NCI-H1694 treated with DMSO at 0.1 percent for 48 hours (cell line): ENCODE measurements around the gene EPN2.
"Not testable (repeated sequence)": the region's sequence is repeated elsewhere in the genome, so short reads cannot be mapped to it uniquely, and the experiment has no call there.

Source experiments
- DNase-seq: peaks from one replicate; lab custom pipeline; 2025; lab: John Stamatoyannopoulos, UW

EPN2 gene

DNA sequence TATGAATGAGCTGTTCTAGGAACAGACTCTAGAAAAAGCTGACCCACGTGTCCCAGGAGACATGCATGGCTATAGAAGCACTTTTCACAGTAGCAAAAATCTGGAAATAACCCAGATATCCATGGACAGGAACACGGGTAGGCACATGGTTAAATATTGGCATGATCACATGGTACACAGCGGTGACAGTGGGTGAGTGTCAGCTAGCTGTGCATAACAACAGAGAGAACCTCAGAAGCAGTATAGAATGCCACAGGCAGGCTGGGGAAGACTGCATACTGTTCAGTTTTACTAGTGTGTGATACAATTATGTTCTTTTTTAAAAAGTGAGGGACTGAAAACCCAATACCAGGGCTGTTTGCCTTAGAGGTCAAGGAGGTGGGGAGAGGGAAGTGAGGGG lies 31.4 kb downstream of the EPN2 start:
- DNase-seq, result no peak

DNA sequence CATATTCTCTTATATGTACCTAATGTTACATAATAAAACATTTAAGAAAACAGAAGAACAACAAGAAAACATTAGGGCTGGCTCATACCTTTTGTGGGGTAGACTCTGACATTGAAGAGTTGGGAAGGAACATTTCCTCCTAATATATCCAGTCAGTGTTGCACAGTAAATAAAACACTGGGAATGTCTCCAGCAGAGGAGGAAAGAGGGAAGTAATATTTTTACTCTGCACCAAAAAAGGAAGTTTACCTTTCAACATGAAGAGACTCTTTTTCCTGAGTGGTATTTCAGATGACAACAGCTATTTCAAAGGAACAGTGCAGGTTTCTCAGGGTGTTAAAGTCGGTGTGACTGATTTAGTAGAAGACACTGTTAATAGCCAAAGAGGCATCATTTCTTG lies 31.9 kb downstream of the EPN2 start:
- no peak for DNase-seq

DNA sequence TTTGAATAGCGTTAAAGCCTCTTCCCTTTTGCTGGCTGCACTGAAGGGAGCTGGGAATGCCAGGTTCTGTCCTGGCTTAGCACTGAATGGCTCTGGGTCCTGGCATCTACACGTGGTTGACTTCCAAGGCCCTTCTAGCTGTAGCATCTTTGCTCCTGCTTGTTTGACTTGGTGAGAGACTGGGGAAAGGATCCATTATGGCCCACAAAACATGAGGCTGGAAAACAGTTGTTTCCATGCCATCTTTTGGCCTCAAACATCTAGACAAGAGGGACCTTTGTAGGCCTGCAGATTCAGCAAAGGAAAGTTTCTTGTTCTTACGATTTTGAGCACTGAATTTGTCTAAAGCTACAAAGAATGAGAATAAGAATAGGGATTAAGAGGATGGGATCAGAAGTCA lies 32.5 kb downstream of the EPN2 start:
- DNase-seq, result no peak

DNA sequence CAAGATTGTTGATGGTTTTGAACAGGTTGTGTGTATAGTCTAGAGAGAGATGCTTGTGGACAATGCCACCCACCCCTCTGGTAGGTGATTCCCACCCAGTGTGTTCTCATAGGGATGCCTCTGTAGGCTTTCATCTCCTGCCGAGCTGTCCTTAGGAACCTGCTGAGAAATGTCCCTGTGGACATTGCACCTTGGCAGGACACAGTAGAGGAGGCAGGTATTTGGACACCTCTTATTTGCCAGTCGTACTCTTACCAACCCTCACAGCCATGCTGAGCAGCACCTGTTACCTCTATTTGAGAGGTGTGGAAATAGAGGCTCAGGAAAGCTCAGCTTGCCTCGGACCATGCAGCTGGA lies 33.2 kb downstream of the EPN2 start:
- DNase-seq, result no peak

DNA sequence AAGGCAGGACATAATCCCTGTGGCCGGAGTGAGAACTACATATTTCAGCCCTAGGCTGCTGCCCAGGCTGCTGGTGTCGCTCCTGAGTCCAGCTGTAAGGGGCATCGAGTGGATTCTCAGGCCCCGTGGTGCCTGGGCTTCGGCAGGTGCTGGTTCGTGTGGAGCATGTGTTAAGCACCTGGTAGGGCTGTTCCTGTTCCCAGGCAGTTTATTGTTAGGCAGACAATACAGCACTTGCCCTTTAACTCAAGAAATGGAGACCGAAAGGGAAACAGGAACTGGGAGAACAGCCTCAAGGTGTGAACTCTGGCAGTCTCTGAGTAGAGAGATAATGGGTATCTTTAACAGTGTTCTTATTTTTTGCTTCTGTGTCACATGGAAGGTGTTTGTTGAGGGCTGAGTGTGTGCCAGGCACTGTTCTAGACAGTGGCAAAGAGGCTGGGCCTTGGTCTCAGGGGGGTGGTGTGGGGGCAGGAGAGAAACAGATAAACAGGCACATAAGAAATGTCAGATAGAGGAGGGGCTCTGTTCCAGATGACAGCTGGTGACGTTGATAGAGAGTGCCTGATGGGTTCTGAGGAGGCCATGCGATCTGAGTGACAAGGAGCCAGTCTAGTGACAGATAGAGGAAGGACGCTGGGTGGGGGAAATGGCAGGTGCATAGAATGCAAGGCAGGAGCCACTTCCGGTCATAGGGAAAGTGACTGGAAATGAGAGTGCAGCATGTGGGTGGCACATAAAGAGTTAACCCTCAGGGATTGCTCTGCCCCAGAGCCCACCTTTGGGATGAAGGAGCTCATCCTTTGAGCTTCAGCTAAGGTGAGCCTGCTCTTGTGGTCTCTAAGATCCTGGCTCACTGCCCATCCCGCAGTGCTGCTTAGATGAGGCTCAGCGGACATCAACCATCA lies 33.8 kb downstream of the EPN2 start:
- DNase-seq, result no peak

DNA sequence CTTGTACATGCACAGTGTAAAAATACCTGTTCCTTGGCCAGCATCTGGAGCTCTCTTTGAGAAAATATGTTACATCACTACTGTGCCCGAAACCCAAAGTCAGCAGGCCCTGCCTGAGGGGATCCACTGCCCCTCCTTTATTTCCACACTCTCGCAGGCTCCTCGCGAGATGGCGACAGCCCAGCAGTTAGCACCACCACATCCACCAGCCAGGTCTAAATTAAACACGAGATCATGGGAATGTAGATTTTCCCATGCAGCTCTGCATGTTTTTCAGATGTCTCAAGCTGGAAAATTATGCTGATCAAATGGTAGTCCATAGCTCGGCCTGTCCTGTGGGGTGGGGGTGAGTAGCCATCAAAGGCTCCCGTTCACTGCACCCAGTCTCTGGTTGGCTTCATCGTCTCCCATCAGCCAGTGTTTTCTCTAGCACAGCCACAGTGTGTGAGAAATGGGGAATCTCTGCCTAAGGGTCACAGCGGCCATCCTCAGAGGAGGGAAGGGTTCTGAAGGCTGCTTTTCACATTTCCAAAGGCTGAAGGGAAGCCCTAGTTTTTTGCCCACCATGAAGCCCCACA lies 34.7 kb downstream of the EPN2 start:
- no peak for DNase-seq

DNA sequence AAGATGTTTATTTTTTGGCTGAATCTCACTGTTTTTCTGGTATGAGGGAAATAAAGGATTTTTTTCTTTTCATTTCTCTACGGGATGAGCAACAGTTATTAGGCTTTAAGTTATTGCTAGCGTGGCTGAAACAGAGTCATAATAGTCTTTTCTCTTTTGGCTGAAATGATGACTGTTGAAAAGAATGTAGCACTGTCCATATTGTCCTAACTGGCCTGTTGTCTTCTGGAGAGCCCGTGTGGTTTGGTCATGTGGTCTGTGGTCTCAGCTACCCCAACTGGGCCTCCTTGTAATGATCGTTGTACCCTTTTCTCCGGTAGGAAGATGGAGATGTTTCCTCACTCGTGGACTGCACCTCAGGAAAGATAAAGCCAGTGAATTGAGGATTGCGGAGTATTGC lies 36.6 kb downstream of the EPN2 start:
- DNase-seq, result no peak

DNA sequence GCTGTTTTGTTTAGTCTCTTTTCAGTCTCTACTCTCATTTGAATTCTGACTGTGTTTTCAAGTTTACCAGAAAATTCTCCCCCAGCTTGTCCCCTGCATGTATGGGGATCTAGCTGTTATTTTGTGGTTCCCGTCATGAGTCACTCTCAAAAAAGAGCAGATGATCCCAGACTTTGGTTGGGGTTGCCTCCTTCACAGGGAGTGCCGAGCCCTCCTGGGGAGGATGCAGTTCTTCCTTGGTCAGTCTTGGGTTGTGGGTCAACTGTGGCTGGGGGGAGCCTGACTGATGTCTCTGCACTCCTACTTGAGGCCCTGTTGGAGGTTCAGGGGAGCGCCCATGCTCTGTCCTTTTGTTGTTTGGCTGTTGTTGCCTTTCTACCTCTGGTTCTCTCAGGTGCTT lies 37.7 kb downstream of the EPN2 start:
- DNase-seq, result no peak

DNA sequence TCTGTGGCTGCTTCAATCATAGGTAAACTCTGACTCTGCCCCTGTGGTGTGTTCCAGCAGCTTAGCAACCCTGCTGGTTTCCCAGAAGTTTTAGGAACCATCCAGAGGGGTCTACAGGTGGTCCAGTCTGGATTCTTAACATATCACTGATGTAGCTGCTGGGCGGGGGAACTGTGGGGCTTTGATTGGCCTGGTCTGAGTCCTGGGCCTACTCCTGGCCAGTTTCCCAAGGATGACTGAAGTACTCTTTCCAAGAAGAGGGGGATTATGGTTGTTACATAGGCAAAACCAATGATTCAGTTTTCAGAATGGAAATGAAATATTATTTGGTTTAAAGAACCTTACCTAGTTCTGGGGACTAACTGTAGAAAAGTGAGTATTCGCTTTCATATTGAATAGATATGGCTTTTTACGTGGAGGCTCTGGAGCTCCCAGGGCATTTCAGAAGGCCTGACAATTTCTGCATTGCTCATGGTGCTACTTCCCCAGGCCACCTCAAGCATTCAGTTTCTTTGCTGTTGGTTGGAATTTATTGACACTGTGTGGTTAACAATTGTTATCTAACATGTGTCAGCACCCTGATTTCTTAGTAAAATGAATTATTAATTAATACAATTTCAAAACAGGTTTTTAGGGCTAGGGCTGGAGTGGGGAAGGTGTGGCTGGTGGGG lies 38.4 kb downstream of the EPN2 start:
- DNase-seq, result no peak

DNA sequence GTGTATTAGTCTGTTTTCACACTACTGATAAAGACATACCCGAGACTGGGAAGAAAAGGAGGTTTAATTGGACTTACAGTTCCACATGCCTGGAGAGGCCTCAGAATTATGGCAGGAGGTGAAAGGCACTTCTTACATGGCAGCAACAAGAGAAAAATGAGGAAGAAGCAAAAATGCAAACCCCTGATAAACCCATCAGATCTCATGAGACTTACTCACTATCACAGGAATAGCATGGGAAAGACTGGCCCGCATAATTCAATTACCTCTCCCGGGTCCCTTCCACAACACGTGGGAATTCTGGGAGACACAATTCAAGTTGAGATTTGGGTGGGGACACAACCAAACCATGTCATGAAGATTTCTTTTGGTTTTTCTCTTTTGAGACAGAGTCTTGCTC lies 41.1 kb downstream of the EPN2 start:
- DNase-seq, result not testable (repeated sequence)

DNA sequence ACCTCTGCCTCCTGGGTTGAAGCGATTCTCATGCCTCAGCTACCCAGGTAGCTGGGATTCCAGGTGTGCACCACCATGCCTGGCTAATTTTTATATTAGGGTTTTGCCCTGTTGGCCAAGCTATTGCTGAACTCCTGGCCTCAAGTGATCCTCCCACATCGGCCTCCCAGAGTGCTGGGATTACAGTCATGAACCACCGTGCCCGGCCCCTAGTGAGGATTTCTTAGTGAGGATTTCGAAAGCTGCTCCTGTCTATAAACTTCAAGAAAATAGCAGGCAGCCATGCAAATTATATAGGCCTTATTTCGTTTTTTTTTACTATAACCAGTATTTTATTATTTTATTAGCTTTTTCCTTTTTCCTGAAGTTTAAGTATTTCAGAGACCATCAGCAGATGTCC lies 41.6 kb downstream of the EPN2 start:
- DNase-seq, result no peak

DNA sequence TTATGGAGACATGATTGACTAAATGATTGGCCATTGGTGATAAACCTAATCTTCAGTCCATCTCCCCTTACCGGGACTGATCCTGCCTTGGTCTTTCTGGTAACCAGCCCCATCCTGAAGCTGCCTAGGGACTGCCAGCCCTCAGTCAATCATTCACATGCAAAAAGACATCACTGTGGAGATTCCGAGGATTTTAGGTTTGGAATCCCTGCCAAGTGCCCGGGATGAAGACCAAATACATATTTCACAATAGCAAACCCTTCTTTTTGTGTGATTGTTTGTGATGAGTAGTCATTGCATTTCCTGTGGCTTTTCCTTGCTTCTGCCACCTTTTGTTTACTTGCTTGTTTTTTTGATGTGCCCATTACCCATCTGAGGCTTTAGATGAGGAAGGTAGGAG lies 44.0 kb downstream of the EPN2 start:
- no peak for DNase-seq

DNA sequence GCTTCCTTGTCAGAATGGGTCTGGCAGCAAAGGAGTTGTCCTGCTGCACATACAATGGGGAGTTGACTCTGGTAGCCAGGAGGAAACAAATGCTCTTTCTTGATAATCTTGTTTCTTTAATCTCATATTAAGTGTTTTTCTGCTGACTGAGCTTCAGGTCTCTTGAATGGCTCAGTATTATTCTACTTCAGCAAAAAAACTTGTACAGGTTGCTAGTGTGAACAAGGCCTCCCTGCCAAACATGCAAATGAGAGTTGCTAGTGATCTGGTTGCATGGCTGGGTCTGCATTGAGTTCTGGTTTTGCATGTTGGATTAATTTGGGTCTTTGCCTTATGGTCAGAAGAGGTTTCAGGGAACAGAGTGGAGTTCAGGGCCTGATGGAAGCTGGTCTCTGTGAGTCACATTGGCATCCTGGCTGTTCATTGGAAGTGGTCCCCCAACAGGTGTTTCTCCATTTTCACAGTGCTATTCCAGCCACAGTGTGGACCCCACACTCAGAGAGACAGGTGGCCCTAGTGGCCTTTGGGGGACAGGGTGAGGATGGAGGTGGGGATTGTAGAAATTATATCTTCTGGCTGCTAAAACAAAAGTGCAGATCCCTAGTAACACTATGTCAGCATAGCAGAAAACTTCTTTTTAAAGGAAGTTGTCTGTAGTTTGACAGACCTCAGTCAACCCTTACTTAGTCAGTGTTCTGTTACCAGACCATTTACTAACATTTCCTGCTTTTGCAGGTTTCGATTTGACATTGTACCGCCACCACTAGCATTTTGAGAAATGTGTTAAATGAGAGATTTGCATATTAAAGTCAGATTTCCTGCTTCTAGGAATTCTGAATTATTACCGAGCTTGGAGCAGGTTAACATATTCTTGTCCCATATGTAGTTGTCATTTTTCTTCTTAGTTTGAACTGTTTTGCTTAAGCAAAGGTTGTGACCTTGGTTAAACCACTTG lies 47.1 kb downstream of the EPN2 start:
- no peak for DNase-seq

DNA sequence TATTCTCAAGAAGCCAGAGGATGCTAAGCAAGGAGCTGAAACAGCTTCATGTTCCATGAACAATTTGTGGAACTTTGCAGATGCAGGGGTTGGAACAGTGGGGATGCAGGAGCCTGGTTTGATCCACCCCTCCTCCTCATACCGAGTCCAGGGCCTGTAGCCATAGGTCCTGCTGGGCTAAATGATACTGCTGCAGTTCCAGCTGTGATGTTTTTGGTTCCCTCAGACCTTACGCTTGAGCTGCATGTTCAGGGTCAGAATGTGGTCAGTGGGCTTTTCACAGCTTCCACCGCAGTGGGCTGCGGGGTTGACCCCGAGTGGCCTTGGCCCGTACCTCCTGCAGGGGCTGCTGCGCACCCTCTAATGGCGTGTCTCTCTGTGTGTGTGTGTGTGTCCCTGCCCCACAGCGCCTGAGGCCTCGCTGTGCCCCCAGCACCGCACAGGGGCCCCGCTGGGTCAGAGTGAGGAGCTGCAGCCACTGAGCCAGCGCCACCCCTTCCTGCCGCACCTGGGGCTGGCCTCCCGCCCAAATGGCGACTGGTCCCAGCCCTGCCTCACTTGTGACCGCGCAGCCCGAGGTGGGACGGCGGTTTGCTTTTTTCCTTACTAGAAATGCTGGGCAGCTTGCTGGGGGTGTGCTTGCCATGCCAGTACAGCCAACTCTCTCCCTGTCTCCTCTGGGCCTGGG lies 48.2 kb downstream of the EPN2 start:
- DNase-seq, result no peak

DNA sequence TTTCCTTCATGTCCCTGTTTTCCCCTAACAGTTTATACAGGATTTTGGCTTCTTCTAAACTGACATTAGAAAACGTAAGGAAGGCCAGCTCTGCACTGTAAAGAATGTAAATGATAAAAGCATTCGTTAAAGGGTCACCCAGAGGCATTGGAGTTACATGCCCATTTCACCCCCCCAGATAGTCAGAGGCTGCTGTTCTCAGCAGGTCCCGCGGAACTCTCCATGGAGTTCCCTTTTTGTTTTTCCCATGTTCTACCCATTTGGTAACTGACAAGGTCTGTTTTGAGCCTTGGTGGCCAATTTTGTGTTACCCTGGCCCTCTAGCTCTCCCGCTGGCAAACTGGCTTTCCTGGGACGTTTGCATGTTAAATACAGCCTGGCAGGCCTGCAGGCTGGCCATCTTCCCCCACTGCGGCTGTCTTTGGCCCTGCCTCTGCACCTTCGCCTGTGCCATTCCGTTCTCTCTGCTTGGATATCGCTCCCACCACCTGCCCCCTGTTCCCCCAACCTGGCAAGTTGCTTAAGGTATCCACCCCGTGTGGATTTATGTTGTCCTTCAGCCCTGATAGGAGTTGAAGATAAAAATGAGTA lies 49.7 kb downstream of the EPN2 start:
- DNase-seq, result no peak

DNA sequence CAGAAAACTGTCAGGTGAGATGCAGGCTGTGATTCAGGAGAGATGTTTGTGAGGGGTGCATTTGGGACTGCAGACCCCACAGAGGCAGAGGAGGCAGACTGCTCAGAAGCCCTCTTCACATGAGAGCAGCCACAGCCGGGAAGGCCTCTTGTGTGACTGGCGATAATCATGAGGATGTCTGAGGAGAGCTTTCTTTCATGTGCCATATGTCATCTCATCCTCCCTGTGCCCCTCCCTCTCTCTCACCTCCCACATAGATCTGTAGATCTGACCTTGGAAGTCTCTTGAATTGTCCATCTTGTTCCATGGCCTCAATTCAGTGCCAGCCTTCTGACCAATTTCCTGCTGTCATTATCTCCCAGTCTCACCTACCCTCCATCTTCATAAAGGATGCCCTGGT lies 50.5 kb downstream of the EPN2 start:
- no peak for DNase-seq

DNA sequence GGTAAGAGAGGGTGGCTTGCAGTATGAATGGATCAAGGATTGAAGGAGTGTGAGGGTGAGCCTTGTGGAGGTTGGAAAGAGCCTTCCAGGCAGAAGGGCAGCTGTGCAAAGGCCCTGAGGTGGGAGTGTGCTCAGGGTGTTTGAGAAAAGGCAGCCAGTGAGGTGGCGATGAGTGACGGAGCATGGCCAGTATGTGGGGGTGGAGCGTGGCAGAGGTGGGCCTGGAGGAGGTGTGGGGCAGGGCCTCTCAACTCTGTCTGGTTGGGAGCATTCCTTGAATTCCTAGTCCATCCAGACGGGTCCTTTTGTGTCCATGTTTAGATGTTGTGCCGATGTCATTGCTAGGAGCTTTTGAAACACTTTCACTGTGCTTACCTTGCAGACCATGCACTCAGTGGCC lies 51.3 kb downstream of the EPN2 start:
- DNase-seq, result no peak

DNA sequence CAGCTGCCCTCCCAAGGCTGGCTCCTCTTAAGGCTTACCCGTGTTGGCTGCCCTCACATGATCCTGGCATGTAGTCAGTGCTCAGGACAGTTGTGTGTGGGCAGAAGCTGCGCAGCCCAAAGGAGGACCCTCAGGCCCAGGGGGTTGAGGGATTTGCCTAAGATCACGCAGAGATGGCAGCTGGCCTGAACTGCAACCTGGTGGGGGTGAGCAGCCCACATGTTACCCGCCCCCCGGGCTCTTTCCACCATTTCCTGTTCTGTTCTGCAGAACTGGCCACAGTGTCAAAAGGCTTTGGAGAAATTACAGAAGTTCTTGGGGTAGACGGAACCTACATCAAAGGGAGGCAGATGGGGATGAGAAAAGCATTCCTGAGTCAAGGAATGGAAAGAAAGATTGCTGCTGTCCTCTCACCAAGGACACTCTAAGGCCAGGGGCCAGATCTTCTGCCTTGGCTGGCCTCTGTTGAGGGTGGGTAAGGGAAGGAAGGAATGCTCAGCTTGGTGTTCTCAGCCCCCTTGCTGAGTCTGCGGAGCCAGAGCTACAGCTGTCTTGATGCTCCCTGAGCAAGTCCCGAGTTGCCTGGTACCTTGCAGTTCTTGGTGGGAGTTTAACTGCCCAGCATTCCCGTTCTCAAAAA lies 53.0 kb downstream of the EPN2 start:
- no peak for DNase-seq

DNA sequence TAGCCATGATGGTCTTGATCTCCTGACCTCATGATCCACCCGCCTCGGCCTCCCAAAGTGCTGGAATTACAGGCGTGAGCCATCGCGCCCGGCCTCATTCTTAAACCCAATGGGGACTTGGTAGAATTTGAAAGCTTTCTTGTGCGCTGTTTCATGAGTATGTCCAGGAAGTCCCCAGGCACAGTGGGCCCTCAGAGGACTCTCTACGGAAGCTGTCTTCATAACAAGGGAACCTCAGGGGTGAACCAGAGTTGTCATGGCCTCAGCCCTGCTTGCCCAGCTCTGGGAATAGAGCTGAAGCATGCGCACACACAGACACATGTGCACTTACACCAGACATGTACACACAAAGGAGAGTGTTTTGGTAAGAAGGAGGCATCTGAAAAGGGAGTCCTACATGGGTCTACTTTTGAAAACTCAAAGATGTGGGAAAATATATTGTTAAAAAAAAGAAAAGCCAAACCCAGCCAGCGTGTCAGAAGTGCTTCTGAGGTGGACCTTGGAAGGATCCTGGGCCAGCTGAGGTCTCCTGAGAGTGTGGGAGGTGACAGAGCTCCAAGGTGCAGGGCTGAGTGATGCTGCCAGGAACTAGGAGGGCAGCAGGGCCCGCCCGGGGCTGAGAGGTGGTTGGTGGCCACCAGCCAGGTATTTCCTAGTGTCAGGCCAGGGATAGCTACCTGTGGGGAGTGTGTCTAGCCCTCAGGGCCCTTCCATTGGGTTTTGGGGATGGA lies 54.6 kb downstream of the EPN2 start:
- no peak for DNase-seq

DNA sequence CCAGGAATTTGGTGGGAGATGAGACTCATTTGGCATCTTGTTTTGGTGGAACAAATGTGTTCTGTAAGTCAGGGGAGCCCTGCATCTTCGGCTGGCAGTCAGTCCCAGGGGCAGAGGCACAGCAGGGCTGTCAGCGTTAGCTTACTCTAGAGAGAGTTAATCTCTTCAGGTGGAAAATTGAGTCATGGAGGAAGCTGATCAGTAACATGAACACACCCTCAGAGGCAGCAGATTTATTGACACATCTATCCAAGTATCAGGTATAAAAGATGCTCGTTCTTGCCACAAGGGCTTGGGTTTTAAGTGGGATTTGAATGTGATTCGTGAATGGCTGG lies 55.2 kb downstream of the EPN2 start:
- no peak for DNase-seq
